Measurements from ENCODE around the gene ULK4. TPM values are rescaled to one million over a fixed set of nuclear protein-coding genes. Genes with fewer than 3 reads are reported as not detected.
A peak's percentile ranks its signal among the peaks of the same experiment; 100 is the strongest.

The ULK4 gene
- total and polyA plus RNA-seq, 2 donors (not counting 1 experiment from before 2014, with no cell fraction given), result 9.1 to 9.7 TPM

DNA sequence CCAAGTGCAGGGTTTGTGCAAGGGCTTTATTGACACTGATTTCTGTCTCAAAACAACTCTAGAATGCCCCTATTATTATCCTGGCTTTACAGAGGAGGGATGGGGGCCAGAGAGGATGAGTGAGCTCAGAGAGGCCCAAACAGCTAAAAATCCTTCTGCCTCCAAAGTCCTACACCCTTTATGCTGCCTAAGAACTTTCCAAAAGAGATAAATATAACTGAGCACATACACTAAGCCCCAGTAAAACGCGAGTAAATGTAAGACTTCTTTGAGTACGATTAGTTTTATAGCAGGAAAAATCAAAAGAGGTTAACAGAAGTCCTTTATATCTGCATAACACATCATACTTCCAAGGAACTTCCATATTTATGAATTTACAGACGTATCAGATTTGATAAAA lies 613.5 kb downstream of the ULK4 start:
- Histone ChIP-seq H3K9ac (ENCODE audit: insufficient read depth, low read length) (no peak overlapping the region), H2AFZ (ENCODE audit: low read length) (no peak overlapping the region), H3K79me2 (ENCODE audit: control insufficient read depth, insufficient read depth, low read length) (no peaks in the 10 kb centered on the region), H3K4me3 (replicated peaks in 1 of 4; ENCODE audit: control extremely low read depth in 1 of 4, insufficient read depth in 1 of 4, low read depth in 3 of 4, low read length in 4 of 4) (no peak overlapping the region), H3K4me1 (ENCODE audit: control insufficient read depth, extremely low read depth, insufficient read depth, low read length) (no peaks in the 10 kb centered on the region), H3K4me2 (ENCODE audit: extremely low read depth, insufficient read depth, low read length) (no peak overlapping the region), H3K36me3 (ENCODE audit: control insufficient read depth, insufficient read depth, low read length) (no peaks in the 10 kb centered on the region), H3K27me3 (ENCODE audit: control insufficient read depth, insufficient read depth, low read length) (no peaks in the 10 kb centered on the region), H3K9me3 (ENCODE audit: control insufficient read depth, insufficient read depth, low read depth, low read length) (no peaks in the 10 kb centered on the region), H3K27ac (ENCODE audit: insufficient read depth, low read length) (no peak overlapping the region), H4K20me1 (ENCODE audit: control insufficient read depth, extremely low read depth, insufficient read depth, low read length) (no peaks in the 10 kb centered on the region)
- no peak for DNase-seq (ENCODE audit: low read depth in 2 of 2)
- no peak for TF ChIP-seq EZH2 (IDR thresholded peaks at IDR 0.05; ENCODE audit: low read length, missing control alignments)
- TF ChIP-seq CTCF (conservative IDR thresholded peaks at IDR 0.05 in 1 of 2, IDR thresholded peaks at IDR 0.05 in 1 of 2; ENCODE audit: low read depth in 1 of 2, low read length in 2 of 2), result no peak

DNA sequence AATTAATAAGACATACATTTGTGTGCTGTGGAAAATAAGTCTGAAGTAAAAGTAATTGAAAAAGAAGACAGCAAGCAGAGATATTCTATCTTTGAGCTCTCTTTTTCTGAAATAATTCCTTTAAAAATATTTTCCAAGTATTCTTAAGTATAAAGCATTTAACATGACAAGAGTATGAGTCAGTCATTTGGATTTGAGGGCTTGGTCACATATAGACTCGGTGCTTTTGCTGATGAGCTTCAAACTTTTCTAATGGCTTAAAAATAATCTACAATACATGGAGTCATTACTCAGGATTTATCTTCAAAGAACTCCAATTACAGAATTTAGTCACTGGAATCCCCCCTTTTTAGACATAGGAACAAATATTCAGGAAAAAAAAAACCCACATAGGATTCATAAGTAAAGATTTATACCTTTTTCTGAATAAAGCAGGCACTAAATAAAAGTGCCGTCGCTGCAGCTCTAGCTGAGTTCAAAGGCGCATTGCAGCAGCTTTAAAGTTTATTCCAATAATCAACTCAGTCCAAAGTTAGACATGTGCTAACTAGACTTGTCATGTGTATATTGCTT lies 615.1 kb downstream of the ULK4 start:
- TF ChIP-seq CTCF (conservative IDR thresholded peaks at IDR 0.05 in 1 of 2, IDR thresholded peaks at IDR 0.05 in 1 of 2; ENCODE audit: low read depth in 1 of 2, low read length in 2 of 2) (no peak), EZH2 (IDR thresholded peaks at IDR 0.05; ENCODE audit: low read length, missing control alignments) (no peak)
- no peaks in the 10 kb centered on the region for H3K27me3 ChIP-seq (ENCODE audit: control insufficient read depth, insufficient read depth, low read length)
- H3K36me3 ChIP-seq (ENCODE audit: control insufficient read depth, insufficient read depth, low read length), result no peaks in the 10 kb centered on the region
- no peak overlapping the region for H2AFZ ChIP-seq (ENCODE audit: low read length)
- H3K9ac ChIP-seq (ENCODE audit: insufficient read depth, low read length), result no peak overlapping the region
- H3K4me1 ChIP-seq (ENCODE audit: control insufficient read depth, extremely low read depth, insufficient read depth, low read length), result no peaks in the 10 kb centered on the region
- H3K27ac ChIP-seq (ENCODE audit: insufficient read depth, low read length), result no peak overlapping the region
- DNase-seq (ENCODE audit: low read depth in 2 of 2), result peak; percentile 19 to 39
- no peak overlapping the region for H3K4me2 ChIP-seq (ENCODE audit: extremely low read depth, insufficient read depth, low read length)
- H3K4me3 ChIP-seq (replicated peaks in 1 of 4; ENCODE audit: control extremely low read depth in 1 of 4, insufficient read depth in 1 of 4, low read depth in 3 of 4, low read length in 4 of 4), result no peak overlapping the region
- H3K79me2 ChIP-seq (ENCODE audit: control insufficient read depth, insufficient read depth, low read length), result no peaks in the 10 kb centered on the region
- H3K9me3 ChIP-seq (ENCODE audit: control insufficient read depth, insufficient read depth, low read depth, low read length), result no peaks in the 10 kb centered on the region
- H4K20me1 ChIP-seq (ENCODE audit: control insufficient read depth, extremely low read depth, insufficient read depth, low read length), result no peaks in the 10 kb centered on the region

DNA sequence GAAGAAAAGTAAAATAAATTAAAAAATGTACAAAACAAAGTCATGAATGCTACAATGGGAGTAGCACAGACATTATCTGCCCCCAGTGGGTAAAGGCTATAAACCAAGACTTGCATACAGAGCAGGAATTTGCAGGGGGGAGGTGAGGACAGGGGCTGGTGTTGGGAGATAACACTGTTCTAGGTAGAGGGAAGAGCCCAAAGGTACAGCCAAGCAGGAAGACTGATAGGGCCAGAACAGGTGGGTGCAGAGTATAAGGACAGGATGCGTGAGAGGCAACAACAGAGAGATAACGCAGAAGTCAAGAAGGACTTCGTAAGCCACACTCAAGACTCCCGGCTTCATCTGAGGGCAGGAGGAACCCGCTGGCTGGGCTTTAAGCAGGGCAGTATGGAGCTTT lies 616.1 kb downstream of the ULK4 start:
- no peaks in the 10 kb centered on the region for H3K4me1 ChIP-seq (ENCODE audit: control insufficient read depth, extremely low read depth, insufficient read depth, low read length)
- H3K36me3 ChIP-seq (ENCODE audit: control insufficient read depth, insufficient read depth, low read length), result no peaks in the 10 kb centered on the region
- H3K9me3 ChIP-seq (ENCODE audit: control insufficient read depth, insufficient read depth, low read depth, low read length), result no peaks in the 10 kb centered on the region
- TF ChIP-seq CTCF (conservative IDR thresholded peaks at IDR 0.05 in 1 of 2, IDR thresholded peaks at IDR 0.05 in 1 of 2; ENCODE audit: low read depth in 1 of 2, low read length in 2 of 2) (no peak), EZH2 (IDR thresholded peaks at IDR 0.05; ENCODE audit: low read length, missing control alignments) (no peak)
- no peaks in the 10 kb centered on the region for H3K27me3 ChIP-seq (ENCODE audit: control insufficient read depth, insufficient read depth, low read length)
- H3K4me3 ChIP-seq (replicated peaks in 1 of 4; ENCODE audit: control extremely low read depth in 1 of 4, insufficient read depth in 1 of 4, low read depth in 3 of 4, low read length in 4 of 4), result no peak overlapping the region
- no peak overlapping the region for H3K9ac ChIP-seq (ENCODE audit: insufficient read depth, low read length)
- H3K4me2 ChIP-seq (ENCODE audit: extremely low read depth, insufficient read depth, low read length), result no peak overlapping the region
- H4K20me1 ChIP-seq (ENCODE audit: control insufficient read depth, extremely low read depth, insufficient read depth, low read length), result no peaks in the 10 kb centered on the region
- H3K79me2 ChIP-seq (ENCODE audit: control insufficient read depth, insufficient read depth, low read length), result no peaks in the 10 kb centered on the region
- no peak overlapping the region for H2AFZ ChIP-seq (ENCODE audit: low read length)
- DNase-seq (ENCODE audit: low read depth in 2 of 2), result no peak
- H3K27ac ChIP-seq (ENCODE audit: insufficient read depth, low read length), result no peak overlapping the region
